HG02623 (cell line): ENCODE data around the gene ZDHHC6.
"Not testable (repeated sequence)": the region's sequence is repeated elsewhere in the genome, so short reads cannot be mapped to it uniquely, and the experiment has no call there.

Experiments used
- ATAC-seq: cut with Tn5 transposase; IDR thresholded peaks from one replicate; pipeline ENCODE4 v1.9.1; 2021; ENCODE audit warnings: moderate library complexity; ENCODE audit not compliant: unreplicated experiment

The ZDHHC6 gene

GRCh38 chr10:112393827-112394226 lies 52.9 kb downstream of the ZDHHC6 start:
- no peak for ATAC-seq

- ATAC-seq: no peak
These were observed 53.4 kb downstream of the ZDHHC6 start for GRCh38 chr10:112393341-112393740.

- ATAC-seq: no peak
These were observed 56.5 kb downstream of the ZDHHC6 start for GRCh38 chr10:112390125-112390703.

- peak; percentile 72 for ATAC-seq
These were observed 57.4 kb downstream of the ZDHHC6 start for GRCh38 chr10:112389271-112389822.

DNA sequence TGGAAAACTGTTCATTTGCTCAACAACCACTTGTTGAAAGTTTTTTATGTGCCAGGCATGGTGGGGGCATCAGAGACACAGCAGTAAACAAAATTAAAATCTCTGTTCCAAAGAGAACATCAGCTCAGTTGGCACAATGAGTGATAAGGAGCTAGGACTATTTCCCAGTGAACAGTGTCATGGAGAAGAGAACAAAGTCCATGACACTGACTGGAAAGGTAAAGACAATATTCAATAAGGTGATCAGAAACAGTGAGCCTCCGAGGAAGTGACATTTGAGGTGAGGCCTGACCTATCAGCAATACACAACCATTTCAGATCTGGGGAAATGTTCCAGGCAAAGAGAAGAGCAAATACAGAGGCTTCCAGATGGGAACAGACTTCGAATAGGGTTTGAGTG lies 58.2 kb downstream of the ZDHHC6 start:
- ATAC-seq: no peak

DNA sequence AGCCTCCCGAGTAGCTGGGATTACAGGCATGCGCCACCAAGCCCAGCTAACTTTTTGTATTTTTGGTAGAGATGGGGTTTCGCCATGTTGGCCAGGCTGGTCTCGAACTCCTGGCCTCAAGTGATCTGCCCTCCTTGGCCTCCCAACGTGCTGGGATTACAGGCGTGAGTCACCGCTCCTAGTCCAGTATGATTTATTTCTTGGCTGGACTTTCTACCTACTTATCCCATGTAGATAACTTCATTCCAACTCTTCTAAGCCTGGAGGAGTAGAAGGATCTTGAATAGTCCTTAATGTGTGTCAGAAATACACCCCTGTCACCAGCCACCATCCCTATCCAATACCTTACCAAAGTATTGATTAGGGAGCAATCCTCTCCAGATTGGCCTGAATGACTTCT lies 58.7 kb downstream of the ZDHHC6 start:
- ATAC-seq: not testable (repeated sequence)

DNA sequence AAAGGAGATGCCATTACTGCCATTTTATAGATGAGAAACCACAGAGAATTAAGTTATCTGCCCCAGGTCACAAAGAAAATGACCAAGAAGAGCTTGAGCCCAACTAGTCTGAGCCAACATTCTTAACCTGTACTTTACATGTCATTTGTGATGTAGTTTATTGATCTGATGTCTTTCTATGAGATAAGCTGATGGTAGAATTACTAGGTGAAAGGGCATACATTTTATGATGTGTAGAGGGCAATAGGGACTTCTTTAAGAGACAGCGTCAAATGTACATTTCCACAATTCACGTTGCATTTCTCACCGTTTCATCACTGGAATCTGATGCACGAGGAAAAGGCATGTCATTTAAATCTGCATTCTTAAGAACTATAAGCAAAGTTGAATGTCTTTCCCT lies 61.5 kb downstream of the ZDHHC6 start:
- ATAC-seq: no peak

- no peak for ATAC-seq
These were observed 62.6 kb downstream of the ZDHHC6 start for GRCh38 chr10:112384141-112384540.

DNA sequence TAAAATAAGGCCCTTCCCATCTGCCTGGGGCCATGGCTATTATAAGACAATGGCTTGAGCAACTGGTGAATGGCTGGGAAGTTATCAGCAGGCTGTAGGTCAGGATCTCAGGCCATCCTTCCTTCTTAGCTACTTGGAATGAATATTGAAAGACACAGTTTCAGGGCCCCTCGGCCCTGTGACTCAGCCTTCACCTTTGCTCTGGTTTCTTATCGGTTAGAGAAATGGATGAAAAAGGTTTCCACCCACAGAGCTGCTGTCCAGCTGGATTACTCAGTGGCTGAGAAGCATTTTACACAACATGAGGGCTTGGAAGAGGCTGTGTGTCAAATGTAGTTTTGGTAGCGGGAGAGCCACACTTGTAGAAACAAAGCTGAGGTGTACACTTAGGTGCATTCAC lies 63.4 kb downstream of the ZDHHC6 start:
- no peak for ATAC-seq

DNA sequence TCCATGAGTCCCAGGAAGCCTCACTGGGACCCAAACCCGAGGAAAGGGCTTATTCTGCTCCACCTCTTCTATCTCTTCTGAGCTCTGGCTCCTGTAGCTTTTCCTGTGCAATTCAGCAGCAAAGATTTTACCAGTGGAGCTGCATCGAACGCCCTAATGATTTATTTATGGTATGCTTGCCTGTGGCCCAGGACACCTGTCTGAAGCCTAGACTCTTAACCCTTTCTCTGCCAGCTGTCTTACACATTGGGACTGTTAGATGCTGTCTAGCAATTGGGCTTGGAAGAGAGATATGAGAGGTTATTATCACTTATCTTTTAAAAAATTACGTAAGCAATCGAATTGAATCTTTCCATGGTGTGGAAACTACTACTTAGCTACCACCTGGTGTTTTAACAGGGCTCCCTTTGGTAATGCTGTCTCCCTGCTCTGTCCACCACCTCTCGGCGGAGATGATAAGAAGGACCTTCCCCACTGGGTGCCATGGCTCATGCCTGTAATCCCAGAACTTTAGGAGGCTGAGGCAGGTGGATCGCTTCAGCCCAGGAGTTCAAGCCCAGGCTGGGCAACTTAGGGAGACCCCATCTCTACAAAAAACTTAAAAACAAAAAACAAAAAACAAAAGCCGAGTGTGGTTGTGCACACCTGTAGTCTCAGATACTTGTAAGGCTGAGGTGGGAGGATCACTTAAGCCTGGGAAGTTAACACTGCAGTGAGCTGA lies 64.0 kb downstream of the ZDHHC6 start:
- no peak for ATAC-seq
